ENCODE data around the gene PLEKHA6. TPM values are rescaled to one million over a fixed set of nuclear protein-coding genes. Genes with fewer than 3 reads are reported as not detected.

The PLEKHA6 gene
- total and polyA plus RNA-seq, 2 of the 8 experiments (the other 6 are each of a cell fraction or from before 2014, with no cell fraction given) = 4.8 to 20.2 TPM

- H3K4me1 ChIP-seq (replicated peaks in 1 of 4; ENCODE audit: control insufficient read depth in 3 of 4, insufficient read depth in 4 of 4, low read length in 3 of 4) = peaks cover 0 to 5% (median 0%) of the 10 kb centered on the region in 4 experiments; a peak in 1 of 7 replicates
- H3K79me1 ChIP-seq (ENCODE audit: low read depth, low read length) = peaks cover 5% of the 10 kb centered on the region
- WGBS, 2 experiments (ENCODE audit: extremely low coverage in 1 of 2, insufficient coverage in 1 of 2, insufficient read length in 1 of 2, insufficient replicate concordance in 2 of 2, low coverage in 1 of 2, low lambda C conversion rate in 2 of 2, missing lambda C conversion rate in 1 of 2) = 95% methylated on average over 2 of the region's 2 CpGs; no CpG with 5 or more reads in 1 of the 2 experiments
- H2AK5ac ChIP-seq (ENCODE audit: low read depth, low read length) = no peak overlapping the region
- no peak overlapping the region for H3K27ac ChIP-seq (ENCODE audit: low read depth, low read length)
- no peak overlapping the region for H2BK5ac ChIP-seq (ENCODE audit: low read depth, low read length)
- H4K91ac ChIP-seq (replicated peaks; ENCODE audit: insufficient read length, low read length) = no peak overlapping the region
- H3K23me2 ChIP-seq (ENCODE audit: low read depth, low read length) = peaks cover 7% of the 10 kb centered on the region
- H2BK12ac ChIP-seq (ENCODE audit: low read depth, low read length) = no peak overlapping the region
- H3K36me3 ChIP-seq (ENCODE audit: control insufficient read depth in 2 of 4, insufficient read depth in 4 of 4, low read length in 3 of 4) = no peaks in the 10 kb centered on the region; a peak in 1 of 8 replicates
- CTCF ChIA-PET (ENCODE audit: partially characterized antibody) = interaction anchor here (0.9 to 7.0 kb wide), 8 partner anchors 9 to 214 kb away, joined by 3 to 73 read pairs (median 5); partner anchors contain the start of gene REN
- H3K4me2 ChIP-seq (ENCODE audit: insufficient read depth in 1 of 2, low read depth in 2 of 2, low read length in 2 of 2) = no peak overlapping the region
- H4K8ac ChIP-seq (ENCODE audit: extremely low read depth, insufficient read depth, low read length) = no peak overlapping the region
- peaks cover 0 to 8% (median 6%) of the 10 kb centered on the region in 4 experiments; a peak in 4 of 7 replicates for H3K27me3 ChIP-seq (replicated peaks in 1 of 4; ENCODE audit: control insufficient read depth in 3 of 4, extremely low read depth in 1 of 4, insufficient read depth in 3 of 4, low read length in 3 of 4)
- no peak overlapping the region for H3K9ac ChIP-seq (replicated peaks in 1 of 4; ENCODE audit: extremely low read depth in 1 of 4, low read depth in 3 of 4, low read length in 3 of 4)
- H4K5ac ChIP-seq (ENCODE audit: insufficient read length, low read depth, low read length) = no peak overlapping the region
- no peak overlapping the region for H3K4me3 ChIP-seq (ENCODE audit: extremely low read depth in 1 of 4, insufficient read depth in 2 of 4, low read depth in 3 of 4, low read length in 4 of 4)
- H3K18ac ChIP-seq (ENCODE audit: extremely low read depth, low read length) = no peak overlapping the region
- no peak overlapping the region for H3K14ac ChIP-seq (ENCODE audit: insufficient read length)
- no peak overlapping the region for H2BK120ac ChIP-seq (replicated peaks; ENCODE audit: low read depth, low read length)
- H3K9me3 ChIP-seq (ENCODE audit: insufficient read depth in 2 of 2, low read depth in 1 of 2, low read length in 1 of 2) = no peaks in the 10 kb centered on the region
- no peak overlapping the region for H2BK15ac ChIP-seq (ENCODE audit: low read length)
- H2AFZ ChIP-seq (ENCODE audit: low read length) = no peak overlapping the region
- peaks cover 0 to 6% of the 10 kb centered on the region in 2 experiments for H4K20me1 ChIP-seq (replicated peaks in 1 of 2; ENCODE audit: control insufficient read depth in 1 of 2, insufficient read depth in 2 of 2, low read length in 2 of 2)
- H3K56ac ChIP-seq (replicated peaks; ENCODE audit: insufficient read length, low read depth, low read length) = no peak overlapping the region
- TF ChIP-seq SP2 (IDR thresholded peaks at IDR 0.05; ENCODE audit: low read length) = no peak
- no peak for TF ChIP-seq RBBP5 (IDR thresholded peaks at IDR 0.05; ENCODE audit: borderline replicate concordance, low read depth, low read length)
- TF ChIP-seq BCL11A (IDR thresholded peaks at IDR 0.05; ENCODE audit: low read depth in 2 of 2, low read length in 2 of 2) = no peak
- TF ChIP-seq BACH1 (IDR thresholded peaks at IDR 0.05; ENCODE audit: low read length) = no peak
- no peak for TF ChIP-seq TAF7 (optimal IDR thresholded peaks at IDR 0.05; ENCODE audit: borderline replicate concordance, low read depth, low read length)
- no peak for TF ChIP-seq ZNF274 (IDR thresholded peaks at IDR 0.05; ENCODE audit: borderline replicate concordance, extremely low read depth, low read length)
- TF ChIP-seq GABPA (IDR thresholded peaks at IDR 0.05; ENCODE audit: borderline replicate concordance, insufficient read depth, low read length) = no peak
- H3K23ac ChIP-seq (ENCODE audit: insufficient read length) = no peak overlapping the region
- POLR2A ChIA-PET (ENCODE audit: partially characterized antibody) = interaction anchor here (1.2 to 1.3 kb wide), 2 partner anchors 30 to 63 kb away, joined by 3 to 4 read pairs; no protein-coding TSS in a partner anchor
- FAIRE-seq (no peak), DNase-seq (ENCODE audit: low read depth in 1 of 2, low spot score in 2 of 2) (no peak)
- no peaks in the 10 kb centered on the region for H3K79me2 ChIP-seq (ENCODE audit: control insufficient read depth in 1 of 2, insufficient read depth in 2 of 2, low read length in 2 of 2)
- no peak overlapping the region for H3K4ac ChIP-seq (replicated peaks; ENCODE audit: insufficient read length, low read depth, low read length)
- no peak overlapping the region for H2BK20ac ChIP-seq (ENCODE audit: low read length)
These were observed 167.7 kb downstream of the PLEKHA6 start for GRCh38 chr1:204192046-204192445.
